Body of pancreas (tissue), 4 donors: Measurements from ENCODE around the gene NUTF2. TPM values are rescaled to one million over a fixed set of nuclear protein-coding genes. Genes with fewer than 3 reads are reported as not detected.

Experiments
- ATAC-seq: fragments of 150-250 bp; one replicate; pipeline ENCODE4 v1.9.1; 2016
- DNase-seq, 4 donors: peaks; one replicate each; pipeline ENCODE4 v3.0.0-alpha.2; 2019
- H3K27ac ChIP-seq, 4 donors: fragments of 200-600 bp; sonication (generic); 1 replicate in 3 of 4; 2 replicates in 1 of 4; pipeline versions ENCODE4 v1.5.1 to v1.6.1; 2016 to 2019; ENCODE audit warnings: mild to moderate bottlenecking in 1 of 4, mixed read lengths in 1 of 4, moderate library complexity in 1 of 4
- H3K27me3 ChIP-seq, 2 donors: fragments of 200-600 bp; sonication (generic); one replicate each; pipeline ENCODE4 v1.6.0; 2016; ENCODE audit warnings: mild to moderate bottlenecking in 1 of 2
- H3K36me3 ChIP-seq, 2 donors: fragments of 200-600 bp; sonication (generic); replicated peaks in 1 of 2; 2 replicates each; pipeline ENCODE4 v1.5.1; 2016; ENCODE audit warnings: low read depth in 2 of 2; ENCODE audit not compliant: insufficient read depth in 1 of 2
- H3K4me1 ChIP-seq: fragments of 200-600 bp; sonication (generic); one replicate; pipeline ENCODE4 v1.6.0; 2016
- H3K4me3 ChIP-seq, 2 donors: fragments of 200-600 bp; sonication (generic); 1 replicate in 1 of 2; 2 replicates in 1 of 2; pipeline ENCODE4 v1.5.1; 2016 to 2019
- H3K9me3 ChIP-seq, 3 donors: fragments of 200-600 bp; sonication (generic); 1 replicate in 2 of 3; 2 replicates in 1 of 3; pipeline ENCODE4 v1.5.1; 2016
- POLR2A ChIP-seq, 3 donors: fragments of 450-650 bp; IDR thresholded peaks; one replicate each; pipeline ENCODE4 v1.6.1; 2016; ENCODE audit warnings: antibody characterized with exemption in 3 of 3, mild to moderate bottlenecking in 2 of 3
- WGBS, 2 donors: methylation state at CpG; one replicate each; pipeline ENCODE4 v1.1.5; 2017; 5-methylcytosine and 5-hydroxymethylcytosine counted together
- intact Hi-C: fragments of 100-400 bp; cut with DNase I; formaldehyde crosslinking; loops from one replicate; pipeline ENCODE4 v1.15.1; 2023
- total RNA-seq, 2 donors: library from RNA; depleted of rRNA; stranded (reverse); fragments of >200 nt; gene quantifications; one replicate each; pipeline ENCODE4 v1.1.0, GENCODE V29; 2016
- TF ChIP-seq, protein P1 (sequence below), 7 experiments: fragments of 450-650 bp in 4 of 7; fragments of 200-600 bp in 3 of 7; sonication (generic) in 3 of 7; IDR thresholded peaks; one replicate each; pipeline ENCODE4 v1.5.1; 2016 to 2019; ENCODE audit warnings: antibody characterized with exemption in 7 of 7

NUTF2 gene
- total RNA-seq, 2 donors from 2014 or later: 39.2 to 42.8 TPM

DNA sequence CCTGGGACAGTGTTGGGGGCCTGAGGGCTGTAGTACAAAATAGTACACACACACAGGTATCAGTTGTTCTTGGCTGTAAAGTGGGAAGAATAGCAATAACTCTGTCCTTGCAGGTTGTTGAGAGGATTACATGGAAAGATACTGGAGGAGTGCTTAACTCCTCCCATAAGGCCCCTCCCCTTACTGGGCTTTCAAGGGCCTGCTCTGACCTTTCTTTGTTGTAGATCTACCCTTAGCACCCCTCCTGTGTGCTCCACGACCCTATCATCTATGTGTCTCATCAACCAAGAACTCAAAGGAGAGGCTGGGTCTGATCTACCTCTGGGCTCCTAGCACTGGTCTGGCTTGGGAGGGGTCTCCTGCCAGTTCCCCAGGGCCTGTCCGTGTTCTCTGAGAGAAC is 17.9 kb downstream of the NUTF2 start:
- Histone ChIP-seq H3K27me3 (no peaks in the 10 kb centered on the region), H3K4me1 (peaks cover 42% of the 10 kb centered on the region), H3K27ac (peak overlapping the region in 1 of 4 donors; percentile 10), H3K36me3 (no peaks in the 10 kb centered on the region), H3K4me3 (no peak overlapping the region), H3K9me3 (no peaks in the 10 kb centered on the region)
- no peak for DNase-seq
- 91 to 95% methylated on average over 2 of the region's 2 CpGs for WGBS, 2 donors
- no peak for ATAC-seq
- intact Hi-C loops: no loop called here
- TF ChIP-seq, protein P1, sequence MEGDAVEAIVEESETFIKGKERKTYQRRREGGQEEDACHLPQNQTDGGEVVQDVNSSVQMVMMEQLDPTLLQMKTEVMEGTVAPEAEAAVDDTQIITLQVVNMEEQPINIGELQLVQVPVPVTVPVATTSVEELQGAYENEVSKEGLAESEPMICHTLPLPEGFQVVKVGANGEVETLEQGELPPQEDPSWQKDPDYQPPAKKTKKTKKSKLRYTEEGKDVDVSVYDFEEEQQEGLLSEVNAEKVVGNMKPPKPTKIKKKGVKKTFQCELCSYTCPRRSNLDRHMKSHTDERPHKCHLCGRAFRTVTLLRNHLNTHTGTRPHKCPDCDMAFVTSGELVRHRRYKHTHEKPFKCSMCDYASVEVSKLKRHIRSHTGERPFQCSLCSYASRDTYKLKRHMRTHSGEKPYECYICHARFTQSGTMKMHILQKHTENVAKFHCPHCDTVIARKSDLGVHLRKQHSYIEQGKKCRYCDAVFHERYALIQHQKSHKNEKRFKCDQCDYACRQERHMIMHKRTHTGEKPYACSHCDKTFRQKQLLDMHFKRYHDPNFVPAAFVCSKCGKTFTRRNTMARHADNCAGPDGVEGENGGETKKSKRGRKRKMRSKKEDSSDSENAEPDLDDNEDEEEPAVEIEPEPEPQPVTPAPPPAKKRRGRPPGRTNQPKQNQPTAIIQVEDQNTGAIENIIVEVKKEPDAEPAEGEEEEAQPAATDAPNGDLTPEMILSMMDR (IDR thresholded peaks at IDR 0.05): no peak
- no peak for TF ChIP-seq POLR2A (IDR thresholded peaks at IDR 0.05)

DNA sequence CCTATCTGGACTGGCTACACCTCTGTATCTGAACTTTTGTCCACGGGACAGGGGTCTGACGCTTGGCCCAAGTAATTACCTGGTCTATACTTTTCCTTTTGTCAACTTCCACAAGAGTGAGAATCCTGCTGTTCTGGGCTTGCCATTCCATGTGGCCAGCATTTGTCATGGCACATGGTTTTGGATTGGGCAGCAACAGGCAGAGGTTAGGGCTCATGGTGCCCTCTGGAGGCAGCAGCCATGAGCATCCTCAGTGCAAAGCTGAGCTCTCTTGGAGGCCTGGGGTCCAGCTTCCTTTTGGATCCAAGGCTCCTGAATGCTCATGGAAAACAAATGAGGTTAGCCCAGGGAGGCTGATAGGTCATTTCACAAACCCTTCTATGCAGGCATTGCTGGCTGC is 18.6 kb downstream of the NUTF2 start:
- no peak for TF ChIP-seq POLR2A (IDR thresholded peaks at IDR 0.05)
- TF ChIP-seq, protein P1 (IDR thresholded peaks at IDR 0.05): peak in 3 of 7 experiments; percentile 28 to 40 (median 32)
- Histone ChIP-seq H3K27me3 (no peaks in the 10 kb centered on the region), H3K27ac (peak overlapping the region in 1 of 4 donors; percentile 10), H3K4me3 (no peak overlapping the region), H3K4me1 (peaks cover 42% of the 10 kb centered on the region), H3K36me3 (peaks cover 0 to under 1% of the 10 kb centered on the region in 2 donors), H3K9me3 (no peaks in the 10 kb centered on the region)
- intact Hi-C loops: no loop called here
- no peak for ATAC-seq
- WGBS, 2 donors: 80 to 100% methylated on average over 1 to 2 of the region's 2 CpGs
- DNase-seq: peak in 3 of 4 donors; percentile 31 to 48 (median 31)

DNA sequence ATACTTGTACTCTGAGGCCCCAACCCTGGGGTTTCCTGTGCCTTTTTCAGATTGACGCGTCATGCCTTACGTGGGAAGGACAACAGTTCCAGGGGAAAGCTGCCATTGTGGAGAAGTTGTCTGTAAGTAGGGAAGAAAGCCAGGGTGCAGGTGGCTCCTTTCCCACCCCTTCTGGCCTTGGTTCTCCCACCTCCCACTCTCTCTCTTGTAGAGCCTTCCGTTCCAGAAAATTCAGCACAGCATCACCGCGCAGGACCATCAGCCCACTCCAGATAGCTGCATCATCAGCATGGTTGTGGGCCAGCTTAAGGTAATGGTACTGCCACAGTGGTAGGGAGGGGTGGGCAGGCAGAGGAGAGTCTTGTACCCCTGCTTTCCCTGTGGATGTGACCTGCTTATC is 21.6 kb downstream of the NUTF2 start:
- Histone ChIP-seq H3K36me3 (peaks cover 0 to 2% of the 10 kb centered on the region in 2 donors), H3K27ac (peak overlapping the region; percentile 70 to 89 (median 74)), H3K4me3 (no peak overlapping the region), H3K4me1 (peaks cover 39% of the 10 kb centered on the region), H3K27me3 (no peaks in the 10 kb centered on the region), H3K9me3 (no peaks in the 10 kb centered on the region)
- TF ChIP-seq, protein P1 (IDR thresholded peaks at IDR 0.05): no peak
- TF ChIP-seq POLR2A (IDR thresholded peaks at IDR 0.05): peak in 1 of 3 donors; percentile 19
- ATAC-seq: peak; percentile 80
- peak; percentile 87 to 96 (median 94) for DNase-seq
- 23 to 55% methylated on average over 3 to 6 of the region's 6 CpGs for WGBS, 2 donors
- intact Hi-C loops: no loop called here

DNA sequence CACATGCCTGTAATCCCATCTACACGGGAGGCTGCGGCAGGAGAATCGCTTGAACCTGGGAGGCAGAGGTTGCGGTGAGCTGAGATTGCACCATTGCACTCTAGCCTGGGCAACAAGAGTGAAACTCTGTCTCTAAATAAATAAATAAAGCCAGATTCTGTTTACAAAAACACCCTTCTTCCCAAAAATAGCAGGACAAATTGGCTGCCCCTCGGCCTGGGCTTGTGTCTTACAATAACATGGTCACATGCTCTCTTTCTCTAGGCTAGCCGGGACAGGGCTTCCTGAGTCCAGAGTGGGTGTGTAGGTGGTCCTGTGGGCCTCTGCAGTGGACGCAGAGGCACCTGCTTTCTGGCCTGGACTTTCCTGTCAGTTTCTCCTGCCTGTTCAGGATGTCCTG is 22.9 kb downstream of the NUTF2 start:
- peaks cover 43% of the 10 kb centered on the region for H3K4me1 ChIP-seq
- peak overlapping the region; percentile 43 to 89 (median 74) for H3K27ac ChIP-seq
- no peak for TF ChIP-seq POLR2A (IDR thresholded peaks at IDR 0.05)
- TF ChIP-seq, protein P1 (IDR thresholded peaks at IDR 0.05): no peak
- intact Hi-C loops: no loop called here
- ATAC-seq (no peak), DNase-seq (no peak)
- H3K36me3 ChIP-seq: peaks cover 0 to 2% of the 10 kb centered on the region in 2 donors
- no peak overlapping the region for H3K4me3 ChIP-seq
- no peaks in the 10 kb centered on the region for H3K27me3 ChIP-seq
- H3K9me3 ChIP-seq: no peaks in the 10 kb centered on the region
- WGBS, 2 donors: 78 to 86% methylated on average over 6 to 7 of the region's 7 CpGs

DNA sequence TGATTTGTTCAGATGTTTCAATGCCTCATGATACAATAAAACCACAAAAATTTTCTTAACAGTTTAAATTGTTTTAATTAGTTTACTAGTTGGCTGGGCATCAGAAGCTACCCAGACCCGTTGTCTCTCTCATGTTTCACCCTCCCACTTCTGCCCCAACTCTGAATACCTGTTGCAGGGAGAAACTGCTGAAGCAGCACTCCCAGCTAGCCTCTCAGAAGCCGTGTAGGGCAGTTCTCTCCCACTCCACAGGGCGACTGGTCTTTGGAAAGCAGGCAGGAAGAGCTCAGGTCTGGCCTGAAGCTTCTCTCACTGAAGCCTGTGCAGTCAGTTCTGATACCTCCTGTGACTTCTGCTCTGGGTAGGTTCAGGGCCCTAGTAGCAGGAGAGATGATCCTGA is 24.5 kb downstream of the NUTF2 start:
- H3K4me3 ChIP-seq: no peak overlapping the region
- no peaks in the 10 kb centered on the region for H3K9me3 ChIP-seq
- no peak for ATAC-seq
- DNase-seq: no peak
- H3K27ac ChIP-seq: no peak overlapping the region
- intact Hi-C loops: no loop called here
- peaks cover 0 to 2% of the 10 kb centered on the region in 2 donors for H3K36me3 ChIP-seq
- peaks cover 51% of the 10 kb centered on the region for H3K4me1 ChIP-seq
- H3K27me3 ChIP-seq: no peaks in the 10 kb centered on the region
- 69 to 87% methylated on average over 3 of the region's 3 CpGs for WGBS, 2 donors
- TF ChIP-seq, protein P1 (IDR thresholded peaks at IDR 0.05): no peak
- TF ChIP-seq POLR2A (IDR thresholded peaks at IDR 0.05): no peak
